Stimulated activated CD8-positive, alpha-beta memory T cell treated with anti-CD3 and anti-CD28 coated beads, Interleukin-4, amount 100 ng/mL, for 1 hour (primary cell): ENCODE data around the gene ROM1.
"Not testable (repeated sequence)": the region's sequence is repeated elsewhere in the genome, so short reads cannot be mapped to it uniquely, and the experiment has no call there.

Experiments used
- DNase-seq, 2 donors: peaks; one replicate each; pipeline ENCODE4 v3.0.0-alpha.2; 2020; ENCODE audit warnings: low read depth in 2 of 2, low spot score in 1 of 2

The ROM1 gene

DNA sequence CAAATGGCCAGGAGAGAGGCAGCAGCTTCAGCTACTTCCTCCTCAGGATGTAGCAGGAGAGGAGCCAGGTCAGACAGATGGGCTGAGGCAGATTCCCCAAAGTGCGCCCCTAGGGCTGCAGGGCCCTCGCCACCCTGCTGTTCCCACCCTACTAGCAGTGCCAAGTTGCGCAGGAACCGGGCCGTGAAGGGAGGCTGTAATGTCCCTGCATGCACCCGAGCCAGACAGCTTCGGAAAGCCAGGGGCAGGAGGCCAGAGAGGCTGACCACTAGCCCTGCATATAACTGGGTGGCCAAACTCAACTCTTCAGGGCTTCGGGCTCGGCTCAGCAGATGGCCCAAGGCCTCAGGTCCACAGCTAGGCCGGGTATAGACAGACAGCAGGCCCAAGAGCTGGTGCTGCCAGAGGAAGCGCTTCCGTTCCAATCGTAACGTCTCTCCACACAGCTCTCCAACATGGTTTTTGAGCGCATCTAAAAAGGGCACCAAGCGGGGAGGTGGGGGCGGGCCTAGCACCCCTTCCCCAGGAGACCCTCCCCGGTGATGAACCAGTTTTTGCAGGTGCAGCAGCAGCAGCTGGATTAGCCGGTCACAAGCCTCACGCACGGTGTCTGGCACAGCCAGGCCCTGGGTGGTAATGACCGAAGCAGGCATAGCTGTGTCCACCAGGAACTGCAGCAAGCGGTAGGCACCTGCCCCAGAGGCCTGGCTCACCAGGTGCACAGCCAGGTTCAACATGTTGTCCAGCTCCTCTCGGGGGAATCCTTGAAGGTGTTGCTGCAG lies 35.3 kb downstream of the ROM1 start:
- no peak for DNase-seq

GRCh38 chr11:62648967-62649364 lies 35.9 kb downstream of the ROM1 start:
- DNase-seq, result no peak

- DNase-seq, result no peak
Observed at GRCh38 chr11:62649486-62649885, 36.4 kb downstream of the ROM1 start.

DNA sequence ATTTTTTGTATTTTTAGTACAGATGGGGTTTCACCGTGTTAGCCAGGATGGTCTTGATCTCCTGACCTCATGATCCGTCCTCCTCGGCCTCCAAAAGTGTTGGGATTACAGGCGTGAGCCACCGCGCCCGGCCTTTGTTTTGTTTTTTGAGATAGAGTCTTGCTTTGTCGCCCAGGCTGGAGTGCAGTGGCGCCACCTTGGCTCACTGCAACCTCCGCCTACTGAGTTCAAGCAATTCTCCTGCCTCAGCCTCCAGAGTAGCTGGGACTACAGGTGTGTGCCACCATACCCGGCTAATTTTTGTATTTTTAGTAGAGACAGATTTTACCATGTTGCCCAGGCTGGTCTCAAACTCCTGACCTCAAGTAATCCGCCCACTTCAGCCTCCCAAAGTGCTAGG lies 37.2 kb downstream of the ROM1 start:
- DNase-seq, result not testable (repeated sequence)

- DNase-seq, result no peak
Observed at GRCh38 chr11:62652161-62653006, 39.3 kb downstream of the ROM1 start.

DNA sequence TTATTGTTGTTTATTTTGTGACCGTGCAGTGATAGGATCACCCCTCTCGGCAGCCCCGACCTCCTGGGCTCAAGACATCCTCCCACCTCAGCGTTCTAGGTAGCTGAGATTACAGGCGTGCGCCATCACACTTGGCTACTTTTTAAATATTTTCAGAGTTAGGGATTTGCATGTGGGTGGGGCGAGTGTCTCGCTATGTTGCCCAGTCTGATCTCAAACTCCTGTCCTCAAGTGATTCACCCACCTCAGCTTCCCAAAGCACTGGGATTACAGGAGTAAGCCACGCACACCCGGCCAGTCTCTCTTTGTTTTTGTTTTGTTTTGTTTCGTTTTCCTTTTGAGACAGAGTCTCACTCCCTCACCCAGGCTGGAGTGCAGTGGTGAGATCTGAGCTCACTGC lies 41.2 kb downstream of the ROM1 start:
- DNase-seq, result no peak

DNA sequence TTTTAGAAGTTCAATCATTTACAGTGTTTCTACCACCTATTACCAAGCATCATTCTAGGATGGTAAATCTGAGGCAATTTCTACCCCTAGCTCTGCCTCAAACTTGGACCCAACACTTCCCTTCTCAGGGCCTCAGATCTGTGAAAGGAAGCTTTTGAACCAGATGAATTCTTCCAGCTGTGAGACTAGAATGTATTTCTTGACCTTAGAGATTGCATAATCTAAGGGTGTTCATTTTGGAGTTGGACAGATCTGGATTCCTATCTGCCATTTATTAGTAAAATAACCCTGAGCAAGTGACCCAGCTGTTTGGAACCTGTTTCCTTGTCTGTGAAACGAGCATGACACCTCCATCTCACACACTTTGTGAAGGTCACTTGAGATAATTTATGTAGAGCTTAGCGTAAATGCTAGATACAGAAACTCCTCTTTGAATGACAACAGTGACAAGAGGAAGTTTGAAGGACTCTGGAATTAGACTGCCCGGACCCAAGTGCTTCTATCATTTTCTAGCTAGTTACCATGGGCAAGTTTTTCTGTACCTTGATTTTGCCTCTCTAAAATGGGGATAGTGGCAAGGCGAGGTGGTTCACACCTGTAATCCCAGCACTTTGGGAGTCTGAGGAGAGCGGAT lies 43.9 kb downstream of the ROM1 start:
- DNase-seq, result no peak

GRCh38 chr11:62664405-62665074 lies 51.5 kb downstream of the ROM1 start:
- peak in 1 of 2 donors; percentile 21 for DNase-seq
